T-cell (primary cell): Measurements from ENCODE around the gene PCDH10. TPM values are rescaled to one million over a fixed set of nuclear protein-coding genes. Genes with fewer than 3 reads are reported as not detected.

Experiments
- ATAC-seq, 4 experiments: fragments of 200-7000 bp in 3 of 4; fragments of 150-1000 bp in 1 of 4; cut with Tn5 transposase; replicated peaks in 1 of 4; 1 replicate in 3 of 4; 2 replicates in 1 of 4; pipeline ENCODE4 v1.10.0; 2021; ENCODE audit warnings: moderate library complexity in 3 of 4, mild to moderate bottlenecking in 2 of 4, moderate number of reproducible peaks in 1 of 4
- CTCF ChIA-PET, 2 donors: fragments of 300-600 bp; sonication (Branson Sonifier 250); formaldehyde crosslinking; loops; one replicate each; lab custom pipeline; 2022; ENCODE audit warnings: antibody characterized with exemption in 2 of 2; lab: Charles Lee
- POLR2A ChIA-PET, 2 donors: fragments of 300-600 bp; sonication (Branson Sonifier 250); formaldehyde crosslinking; loops; one replicate each; lab custom pipeline; 2022; ENCODE audit warnings: antibody characterized with exemption in 2 of 2; lab: Charles Lee
- DNase-seq, 35 experiments: peaks; one replicate each; pipeline versions ENCODE4 v3.0.0 to v3.0.0-alpha.2; 2013 to 2023
- H3K27ac ChIP-seq: one replicate; pipeline ENCODE4 v1.5.1; 2013; ENCODE audit warnings: low read length
- H3K27me3 ChIP-seq, 2 experiments: replicated peaks in 1 of 2; 1 replicate in 1 of 2; 2 replicates in 1 of 2; pipeline versions ENCODE4 v1.6.1 to v1.7.0; 2013; ENCODE audit warnings: low read length in 1 of 2, mixed read lengths in 1 of 2; ENCODE audit not compliant: control insufficient read depth in 2 of 2, insufficient read depth in 2 of 2; ENCODE audit errors: extremely low read depth in 1 of 2
- H3K36me3 ChIP-seq, 2 donors: 1 replicate in 1 of 2; 2 replicates in 1 of 2; pipeline versions ENCODE4 v1.6.1 to v1.7.0; 2013; ENCODE audit warnings: low read length in 1 of 2; ENCODE audit not compliant: control insufficient read depth in 2 of 2, insufficient read depth in 1 of 2; ENCODE audit errors: extremely low read depth in 1 of 2
- H3K4me1 ChIP-seq, 2 experiments: 1 replicate in 1 of 2; 2 replicates in 1 of 2; pipeline versions ENCODE4 v1.6.1 to v1.7.0; 2013; ENCODE audit warnings: low read length in 2 of 2, mixed read lengths in 1 of 2; ENCODE audit not compliant: insufficient read depth in 2 of 2, control insufficient read depth in 1 of 2; ENCODE audit errors: extremely low read depth in 1 of 2
- H3K4me3 ChIP-seq, 2 donors: 1 replicate in 1 of 2; 2 replicates in 1 of 2; pipeline versions ENCODE4 v1.5.1 to v1.7.0; 2013; ENCODE audit warnings: mild to moderate bottlenecking in 2 of 2, low read length in 1 of 2, moderate library complexity in 1 of 2; ENCODE audit not compliant: control insufficient read depth in 1 of 2; ENCODE audit errors: extremely low read depth in 1 of 2
- H3K9me3 ChIP-seq: 2 replicates; pipeline ENCODE4 v1.7.0; 2013
- H3K27ac Mint-ChIP-seq, 2 donors: one replicate each; pipeline ENCODE4 v1.8.0; 2020 to 2021; ENCODE audit warnings: mild to moderate bottlenecking in 2 of 2, mixed read lengths in 2 of 2
- H3K27me3 Mint-ChIP-seq, 2 donors: one replicate each; pipeline ENCODE4 v1.8.0; 2021 to 2022; ENCODE audit warnings: mixed read lengths in 2 of 2
- H3K36me3 Mint-ChIP-seq: one replicate; pipeline ENCODE4 v1.8.0; 2021; ENCODE audit warnings: mixed read lengths
- H3K4me1 Mint-ChIP-seq, 3 donors: one replicate each; pipeline ENCODE4 v1.8.0; 2020 to 2022; ENCODE audit warnings: mixed read lengths in 3 of 3, mild to moderate bottlenecking in 1 of 3
- H3K4me3 Mint-ChIP-seq, 3 donors: one replicate each; pipeline ENCODE4 v1.8.0; 2020 to 2022; ENCODE audit warnings: mild to moderate bottlenecking in 3 of 3, mixed read lengths in 3 of 3, moderate library complexity in 3 of 3
- H3K9me3 Mint-ChIP-seq, 3 donors: one replicate each; pipeline ENCODE4 v1.8.0; 2020 to 2022; ENCODE audit warnings: mixed read lengths in 3 of 3
- WGBS: methylation state at CpG from one replicate; pipeline ENCODE4 v1.1.5; 2013; ENCODE audit warnings: missing lambda C conversion rate; ENCODE audit not compliant: insufficient coverage; 5-methylcytosine and 5-hydroxymethylcytosine counted together
- total RNA-seq, 35 experiments: library from RNA in 6 of 35; stranded (reverse) in 6 of 35; fragments of 120-200 nt in 1 of 35; gene quantifications; one replicate each; pipeline versions ENCODE4 v1.2.1 to v1.2.4 and lab custom pipeline; 2013 to 2026

Gene PCDH10
- total RNA-seq, 5 donors from 2014 or later (not counting 1 experiment from before 2014, with no cell fraction given): not detected

DNA sequence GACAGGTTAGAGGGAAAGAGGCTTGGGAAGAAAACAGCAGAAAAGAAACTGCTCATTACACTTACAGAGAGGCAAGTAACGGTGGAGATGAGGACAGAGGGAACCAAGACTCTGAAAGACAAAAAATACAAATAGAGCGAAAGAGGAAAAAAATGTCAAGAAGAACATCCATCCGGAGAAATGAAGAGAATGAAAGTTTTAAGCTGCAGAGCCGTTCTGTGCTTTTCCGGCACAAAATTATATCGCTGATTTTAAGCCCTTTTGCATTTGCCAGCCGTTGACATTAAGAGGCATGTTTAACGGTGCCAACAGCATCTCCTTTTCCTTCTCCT lies 236 bp downstream of the PCDH10 start:
- Histone ChIP-seq H3K4me3 (peak overlapping the region in 1 of 2 donors; percentile 96), H3K4me1 (peaks cover 14 to 45% of the 10 kb centered on the region in 2 experiments), H3K27ac (no peak overlapping the region), H3K9me3 (no peaks in the 10 kb centered on the region), H3K27me3 (peaks cover 24 to 62% of the 10 kb centered on the region in 2 experiments), H3K36me3 (no peaks in the 10 kb centered on the region)
- Mint-ChIP-seq H3K36me3 (no peaks in the 10 kb centered on the region), H3K4me1 (peaks cover 11 to 22% (median 19%) of the 10 kb centered on the region in 3 donors), H3K27ac (no peak overlapping the region), H3K4me3 (peak overlapping the region; percentile 21 to 77 (median 49)), H3K27me3 (peaks cover 65 to 68% of the 10 kb centered on the region in 2 donors), H3K9me3 (peaks cover 0 to 4% (median 0%) of the 10 kb centered on the region in 3 donors)
- no peak for DNase-seq
- POLR2A ChIA-PET: no interaction called here
- WGBS: 15% methylated on average over 7 of the region's 8 CpGs
- ATAC-seq: no peak
- CTCF ChIA-PET: no interaction called here

DNA sequence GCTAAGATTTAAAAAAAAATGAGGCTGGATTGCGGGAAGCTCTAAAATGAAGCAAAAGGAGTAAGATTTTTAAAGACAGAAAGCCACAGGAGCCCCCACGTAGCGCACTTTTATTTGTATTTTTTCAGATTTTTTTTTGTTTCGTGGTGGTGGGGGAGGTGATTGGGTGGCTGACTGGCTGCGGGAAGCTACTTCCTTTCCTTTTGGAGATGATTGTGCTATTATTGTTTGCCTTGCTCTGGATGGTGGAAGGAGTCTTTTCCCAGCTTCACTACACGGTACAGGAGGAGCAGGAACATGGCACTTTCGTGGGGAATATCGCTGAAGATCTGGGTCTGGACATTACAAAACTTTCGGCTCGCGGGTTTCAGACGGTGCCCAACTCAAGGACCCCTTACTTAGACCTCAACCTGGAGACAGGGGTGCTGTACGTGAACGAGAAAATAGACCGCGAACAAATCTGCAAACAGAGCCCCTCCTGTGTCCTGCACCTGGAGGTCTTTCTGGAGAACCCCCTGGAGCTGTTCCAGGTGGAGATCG lies 908 bp downstream of the PCDH10 start:
- Mint-ChIP-seq H3K36me3 (no peaks in the 10 kb centered on the region), H3K4me1 (peaks cover 11 to 22% (median 19%) of the 10 kb centered on the region in 3 donors), H3K27ac (no peak overlapping the region), H3K9me3 (peaks cover 0 to 4% (median 0%) of the 10 kb centered on the region in 3 donors), H3K27me3 (peaks cover 66 to 71% of the 10 kb centered on the region in 2 donors), H3K4me3 (peak overlapping the region in 1 of 3 donors; percentile 77)
- H3K36me3 ChIP-seq: no peaks in the 10 kb centered on the region
- POLR2A ChIA-PET: no interaction called here
- no peak for DNase-seq
- no peaks in the 10 kb centered on the region for H3K9me3 ChIP-seq
- H3K4me1 ChIP-seq: peaks cover 14 to 45% of the 10 kb centered on the region in 2 experiments
- H3K4me3 ChIP-seq: peak overlapping the region in 1 of 2 donors; percentile 96
- no peak for ATAC-seq
- 3% methylated on average over 12 of the region's 17 CpGs for WGBS
- H3K27ac ChIP-seq: no peak overlapping the region
- peaks cover 24 to 62% of the 10 kb centered on the region in 2 experiments for H3K27me3 ChIP-seq
- CTCF ChIA-PET: no interaction called here

DNA sequence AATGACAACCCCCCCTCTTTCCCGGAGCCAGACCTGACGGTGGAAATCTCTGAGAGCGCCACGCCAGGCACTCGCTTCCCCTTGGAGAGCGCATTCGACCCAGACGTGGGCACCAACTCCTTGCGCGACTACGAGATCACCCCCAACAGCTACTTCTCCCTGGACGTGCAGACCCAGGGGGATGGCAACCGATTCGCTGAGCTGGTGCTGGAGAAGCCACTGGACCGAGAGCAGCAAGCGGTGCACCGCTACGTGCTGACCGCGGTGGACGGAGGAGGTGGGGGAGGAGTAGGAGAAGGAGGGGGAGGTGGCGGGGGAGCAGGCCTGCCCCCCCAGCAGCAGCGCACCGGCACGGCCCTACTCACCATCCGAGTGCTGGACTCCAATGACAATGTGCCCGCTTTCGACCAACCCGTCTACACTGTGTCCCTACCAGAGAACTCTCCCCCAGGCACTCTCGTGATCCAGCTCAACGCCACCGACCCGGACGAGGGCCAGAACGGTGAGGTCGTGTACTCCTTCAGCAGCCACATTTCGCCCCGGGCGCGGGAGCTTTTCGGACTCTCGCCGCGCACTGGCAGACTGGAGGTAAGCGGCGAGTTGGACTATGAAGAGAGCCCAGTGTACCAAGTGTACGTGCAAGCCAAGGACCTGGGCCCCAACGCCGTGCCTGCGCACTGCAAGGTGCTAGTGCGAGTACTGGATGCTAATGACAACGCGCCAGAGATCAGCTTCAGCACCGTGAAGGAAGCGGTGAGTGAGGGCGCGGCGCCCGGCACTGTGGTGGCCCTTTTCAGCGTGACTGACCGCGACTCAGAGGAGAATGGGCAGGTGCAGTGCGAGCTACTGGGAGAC lies 1.6 kb downstream of the PCDH10 start:
- DNase-seq: no peak
- Mint-ChIP-seq H3K9me3 (peaks cover 0 to 4% (median 0%) of the 10 kb centered on the region in 3 donors), H3K27me3 (peaks cover 66% of the 10 kb centered on the region in 2 donors), H3K36me3 (no peaks in the 10 kb centered on the region), H3K4me1 (peaks cover 11 to 22% (median 19%) of the 10 kb centered on the region in 3 donors), H3K27ac (no peak overlapping the region), H3K4me3 (peak overlapping the region in 1 of 3 donors; percentile 77)
- H3K27ac ChIP-seq: no peak overlapping the region
- 8% methylated on average over 53 of the region's 63 CpGs for WGBS
- ATAC-seq: no peak
- H3K9me3 ChIP-seq: no peaks in the 10 kb centered on the region
- CTCF ChIA-PET: no interaction called here
- peaks cover 14 to 45% of the 10 kb centered on the region in 2 experiments for H3K4me1 ChIP-seq
- POLR2A ChIA-PET: no interaction called here
- peaks cover 24 to 62% of the 10 kb centered on the region in 2 experiments for H3K27me3 ChIP-seq
- H3K4me3 ChIP-seq: peak overlapping the region in 1 of 2 donors; percentile 96
- no peaks in the 10 kb centered on the region for H3K36me3 ChIP-seq

DNA sequence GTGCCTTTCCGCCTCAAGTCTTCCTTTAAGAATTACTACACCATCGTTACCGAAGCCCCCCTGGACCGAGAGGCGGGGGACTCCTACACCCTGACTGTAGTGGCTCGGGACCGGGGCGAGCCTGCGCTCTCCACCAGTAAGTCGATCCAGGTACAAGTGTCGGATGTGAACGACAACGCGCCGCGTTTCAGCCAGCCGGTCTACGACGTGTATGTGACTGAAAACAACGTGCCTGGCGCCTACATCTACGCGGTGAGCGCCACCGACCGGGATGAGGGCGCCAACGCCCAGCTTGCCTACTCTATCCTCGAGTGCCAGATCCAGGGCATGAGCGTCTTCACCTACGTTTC lies 2.2 kb downstream of the PCDH10 start:
- Mint-ChIP-seq H3K27me3 (peaks cover 61% of the 10 kb centered on the region in 2 donors), H3K27ac (no peak overlapping the region), H3K36me3 (no peaks in the 10 kb centered on the region), H3K4me3 (peak overlapping the region in 1 of 3 donors; percentile 17), H3K4me1 (peaks cover 11 to 22% (median 19%) of the 10 kb centered on the region in 3 donors), H3K9me3 (peaks cover 0 to 4% (median 0%) of the 10 kb centered on the region in 3 donors)
- Histone ChIP-seq H3K4me1 (peaks cover 14 to 45% of the 10 kb centered on the region in 2 experiments), H3K27me3 (peaks cover 22 to 61% of the 10 kb centered on the region in 2 experiments), H3K9me3 (no peaks in the 10 kb centered on the region), H3K27ac (no peak overlapping the region), H3K4me3 (peak overlapping the region in 1 of 2 donors; percentile 96), H3K36me3 (no peaks in the 10 kb centered on the region)
- 7% methylated on average over 31 of the region's 31 CpGs for WGBS
- POLR2A ChIA-PET: no interaction called here
- no peak for DNase-seq
- CTCF ChIA-PET: no interaction called here
- no peak for ATAC-seq

DNA sequence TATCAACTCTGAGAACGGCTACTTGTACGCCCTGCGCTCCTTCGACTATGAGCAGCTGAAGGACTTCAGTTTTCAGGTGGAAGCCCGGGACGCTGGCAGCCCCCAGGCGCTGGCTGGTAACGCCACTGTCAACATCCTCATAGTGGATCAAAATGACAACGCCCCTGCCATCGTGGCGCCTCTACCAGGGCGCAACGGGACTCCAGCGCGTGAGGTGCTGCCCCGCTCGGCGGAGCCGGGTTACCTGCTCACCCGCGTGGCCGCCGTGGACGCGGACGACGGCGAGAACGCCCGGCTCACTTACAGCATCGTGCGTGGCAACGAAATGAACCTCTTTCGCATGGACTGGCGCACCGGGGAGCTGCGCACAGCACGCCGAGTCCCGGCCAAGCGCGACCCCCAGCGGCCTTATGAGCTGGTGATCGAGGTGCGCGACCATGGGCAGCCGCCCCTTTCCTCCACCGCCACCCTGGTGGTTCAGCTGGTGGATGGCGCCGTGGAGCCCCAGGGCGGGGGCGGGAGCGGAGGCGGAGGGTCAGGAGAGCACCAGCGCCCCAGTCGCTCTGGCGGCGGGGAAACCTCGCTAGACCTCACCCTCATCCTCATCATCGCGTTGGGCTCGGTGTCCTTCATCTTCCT lies 2.7 kb downstream of the PCDH10 start:
- POLR2A ChIA-PET: no interaction called here
- H3K9me3 ChIP-seq: no peaks in the 10 kb centered on the region
- H3K9me3 Mint-ChIP-seq: peaks cover 0 to 4% (median 0%) of the 10 kb centered on the region in 3 donors
- 6% methylated on average over 58 of the region's 62 CpGs for WGBS
- no peaks in the 10 kb centered on the region for H3K36me3 ChIP-seq
- peaks cover 14 to 44% of the 10 kb centered on the region in 2 experiments for H3K4me1 ChIP-seq
- ATAC-seq: no peak
- CTCF ChIA-PET: no interaction called here
- peaks cover 11 to 22% (median 19%) of the 10 kb centered on the region in 3 donors for H3K4me1 Mint-ChIP-seq
- H3K27ac ChIP-seq: no peak overlapping the region
- peak overlapping the region in 1 of 2 donors; percentile 96 for H3K4me3 ChIP-seq
- DNase-seq: no peak
- H3K27me3 ChIP-seq: peaks cover 21 to 56% of the 10 kb centered on the region in 2 experiments
- no peaks in the 10 kb centered on the region for H3K36me3 Mint-ChIP-seq
- H3K4me3 Mint-ChIP-seq: peak overlapping the region in 1 of 3 donors; percentile 59
- H3K27me3 Mint-ChIP-seq: peaks cover 58 to 62% of the 10 kb centered on the region in 2 donors
- no peak overlapping the region for H3K27ac Mint-ChIP-seq

DNA sequence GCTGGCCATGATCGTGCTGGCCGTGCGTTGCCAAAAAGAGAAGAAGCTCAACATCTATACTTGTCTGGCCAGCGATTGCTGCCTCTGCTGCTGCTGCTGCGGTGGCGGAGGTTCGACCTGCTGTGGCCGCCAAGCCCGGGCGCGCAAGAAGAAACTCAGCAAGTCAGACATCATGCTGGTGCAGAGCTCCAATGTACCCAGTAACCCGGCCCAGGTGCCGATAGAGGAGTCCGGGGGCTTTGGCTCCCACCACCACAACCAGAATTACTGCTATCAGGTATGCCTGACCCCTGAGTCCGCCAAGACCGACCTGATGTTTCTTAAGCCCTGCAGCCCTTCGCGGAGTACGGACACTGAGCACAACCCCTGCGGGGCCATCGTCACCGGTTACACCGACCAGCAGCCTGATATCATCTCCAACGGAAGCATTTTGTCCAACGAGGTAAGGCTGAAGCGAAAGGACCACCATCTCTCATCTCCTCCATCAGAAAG lies 3.3 kb downstream of the PCDH10 start:
- DNase-seq (no peak), ATAC-seq (no peak)
- H3K27ac ChIP-seq: no peak overlapping the region
- no peaks in the 10 kb centered on the region for H3K36me3 ChIP-seq
- H3K9me3 ChIP-seq: no peaks in the 10 kb centered on the region
- peak overlapping the region in 1 of 2 donors; percentile 96 for H3K4me3 ChIP-seq
- peaks cover 8 to 22% (median 19%) of the 10 kb centered on the region in 3 donors for H3K4me1 Mint-ChIP-seq
- no peaks in the 10 kb centered on the region for H3K36me3 Mint-ChIP-seq
- peak overlapping the region in 1 of 3 donors; percentile 59 for H3K4me3 Mint-ChIP-seq
- peaks cover 14 to 41% of the 10 kb centered on the region in 2 experiments for H3K4me1 ChIP-seq
- H3K9me3 Mint-ChIP-seq: peaks cover 0 to 4% (median 0%) of the 10 kb centered on the region in 3 donors
- POLR2A ChIA-PET: no interaction called here
- no peak overlapping the region for H3K27ac Mint-ChIP-seq
- CTCF ChIA-PET: no interaction called here
- peaks cover 19 to 51% of the 10 kb centered on the region in 2 experiments for H3K27me3 ChIP-seq
- 10% methylated on average over 23 of the region's 26 CpGs for WGBS
- H3K27me3 Mint-ChIP-seq: peaks cover 52 to 57% of the 10 kb centered on the region in 2 donors
